NCI-H2107 treated with DMSO at 0.1 percent for 48 hours (cell line): ENCODE data around the gene ZNF394.
A peak's percentile ranks its signal among the peaks of the same experiment; 100 is the strongest.

ENCODE experiments used
- DNase-seq: peaks from one replicate; lab custom pipeline; 2025; ENCODE audit not compliant: unreplicated experiment; lab: John Stamatoyannopoulos, UW

ZNF394 gene

DNA sequence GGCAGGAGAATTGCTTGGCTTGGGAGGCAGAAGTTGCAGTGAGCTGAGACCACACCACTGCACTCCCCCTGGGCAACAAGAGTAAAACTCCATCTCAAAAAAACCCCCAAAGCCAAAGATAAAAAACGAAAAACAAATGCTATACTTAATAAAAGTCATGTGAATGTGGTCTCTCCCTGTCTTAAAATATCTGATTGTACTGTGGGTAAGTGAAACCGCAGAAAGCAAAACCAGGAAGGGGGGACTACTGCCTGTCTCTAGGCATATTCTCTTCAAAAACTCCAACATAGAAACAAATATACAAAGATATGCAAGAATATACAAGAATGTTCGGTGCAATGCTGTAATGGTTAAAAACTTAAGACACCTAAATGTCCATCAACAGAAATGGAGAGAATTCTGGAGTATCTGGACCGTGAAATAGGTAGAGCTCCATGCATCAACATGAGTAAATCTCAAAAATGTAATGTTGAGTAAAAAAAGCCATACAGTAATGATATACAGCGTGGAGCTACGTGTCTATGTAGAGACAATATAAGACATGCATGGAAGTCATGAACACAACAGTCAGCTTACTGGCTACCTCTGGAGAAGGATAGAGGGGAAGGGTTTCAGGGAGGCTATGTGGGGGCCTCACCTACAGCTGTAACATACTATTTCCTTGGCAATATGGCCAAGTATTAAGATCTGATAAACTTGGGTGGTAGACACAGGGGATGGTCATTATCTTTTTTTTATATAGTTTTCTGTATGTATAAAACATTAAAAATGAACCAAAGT, 2.1 kb downstream of the ZNF394 start:
- DNase-seq, result no peak

DNA sequence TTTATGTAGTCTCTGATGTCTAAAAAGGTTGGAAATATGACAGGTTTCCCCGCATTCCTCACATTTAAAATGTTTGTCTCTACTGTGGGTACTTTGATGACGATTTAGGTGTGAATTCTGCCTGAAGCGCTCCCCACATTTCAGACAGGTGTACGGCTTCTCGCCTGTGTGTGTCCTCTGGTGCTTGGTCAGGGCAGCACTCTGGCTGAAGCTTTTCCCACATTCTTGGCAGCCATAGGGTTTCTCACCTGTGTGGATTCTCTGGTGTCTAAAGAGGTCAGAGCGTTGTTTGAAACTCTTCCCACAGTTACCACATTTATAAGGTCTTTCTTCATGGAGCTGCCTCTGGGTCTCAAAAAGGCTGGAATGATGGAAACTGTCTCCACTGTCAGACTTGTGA, 6.3 kb downstream of the ZNF394 start:
- no peak for DNase-seq

DNA sequence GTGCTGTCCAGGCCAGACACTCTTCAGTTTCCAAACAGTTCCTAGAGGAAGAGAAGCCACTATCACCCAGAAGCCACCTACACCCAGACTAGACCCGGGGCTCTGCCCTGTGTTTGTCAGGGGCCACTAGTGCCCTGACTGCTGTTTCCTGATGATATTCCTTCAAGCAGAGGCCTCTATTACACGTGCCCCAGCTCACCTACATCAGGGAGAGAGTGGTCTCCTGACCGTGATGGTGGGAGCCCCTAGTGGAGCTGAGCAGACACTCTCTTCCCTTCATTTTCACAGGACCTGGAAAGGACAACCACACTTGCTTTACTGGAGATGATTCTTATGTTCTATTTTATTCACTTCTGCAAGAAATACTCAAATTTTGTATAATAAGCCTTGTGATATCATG, 9.2 kb downstream of the ZNF394 start:
- no peak for DNase-seq

DNA sequence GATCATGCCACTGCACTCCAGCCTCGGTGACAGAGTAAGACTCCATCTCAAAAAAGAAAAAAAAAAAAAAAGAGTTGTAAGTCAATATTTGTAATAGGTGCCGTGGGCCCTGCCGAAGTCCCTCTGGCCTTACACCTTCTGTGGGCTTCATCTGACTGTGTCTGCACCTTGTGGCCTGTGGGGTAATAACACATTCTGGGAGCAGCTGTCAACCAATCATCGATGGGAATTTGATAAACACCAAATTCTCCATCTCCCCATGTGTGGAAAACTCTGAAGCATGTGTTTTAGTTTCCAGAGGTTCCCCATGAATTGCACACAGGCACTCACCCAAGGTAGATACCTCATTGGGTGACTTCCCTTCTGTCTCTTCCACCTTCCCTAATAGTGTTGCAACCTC, 10.8 kb downstream of the ZNF394 start:
- DNase-seq, result no peak

DNA sequence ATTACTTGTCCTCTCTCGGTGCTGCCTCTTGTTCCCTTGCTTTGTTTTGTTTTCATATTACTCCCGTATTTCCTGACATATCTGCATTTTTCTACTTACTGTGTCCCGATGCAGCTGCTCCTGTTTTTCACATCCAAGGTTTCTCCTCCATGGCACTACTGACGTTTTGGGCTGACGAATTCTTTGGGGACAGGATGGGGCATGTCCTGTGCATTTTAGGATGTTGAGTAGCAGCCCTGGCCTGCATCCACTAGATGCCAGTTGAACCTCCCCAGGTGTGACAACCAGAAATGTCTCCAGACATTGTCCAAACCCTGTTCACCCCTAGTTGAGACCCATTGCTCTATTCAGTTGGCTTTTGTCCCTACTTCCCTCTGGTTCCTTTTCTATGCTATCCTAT, 15.0 kb downstream of the ZNF394 start:
- DNase-seq, result no peak

DNA sequence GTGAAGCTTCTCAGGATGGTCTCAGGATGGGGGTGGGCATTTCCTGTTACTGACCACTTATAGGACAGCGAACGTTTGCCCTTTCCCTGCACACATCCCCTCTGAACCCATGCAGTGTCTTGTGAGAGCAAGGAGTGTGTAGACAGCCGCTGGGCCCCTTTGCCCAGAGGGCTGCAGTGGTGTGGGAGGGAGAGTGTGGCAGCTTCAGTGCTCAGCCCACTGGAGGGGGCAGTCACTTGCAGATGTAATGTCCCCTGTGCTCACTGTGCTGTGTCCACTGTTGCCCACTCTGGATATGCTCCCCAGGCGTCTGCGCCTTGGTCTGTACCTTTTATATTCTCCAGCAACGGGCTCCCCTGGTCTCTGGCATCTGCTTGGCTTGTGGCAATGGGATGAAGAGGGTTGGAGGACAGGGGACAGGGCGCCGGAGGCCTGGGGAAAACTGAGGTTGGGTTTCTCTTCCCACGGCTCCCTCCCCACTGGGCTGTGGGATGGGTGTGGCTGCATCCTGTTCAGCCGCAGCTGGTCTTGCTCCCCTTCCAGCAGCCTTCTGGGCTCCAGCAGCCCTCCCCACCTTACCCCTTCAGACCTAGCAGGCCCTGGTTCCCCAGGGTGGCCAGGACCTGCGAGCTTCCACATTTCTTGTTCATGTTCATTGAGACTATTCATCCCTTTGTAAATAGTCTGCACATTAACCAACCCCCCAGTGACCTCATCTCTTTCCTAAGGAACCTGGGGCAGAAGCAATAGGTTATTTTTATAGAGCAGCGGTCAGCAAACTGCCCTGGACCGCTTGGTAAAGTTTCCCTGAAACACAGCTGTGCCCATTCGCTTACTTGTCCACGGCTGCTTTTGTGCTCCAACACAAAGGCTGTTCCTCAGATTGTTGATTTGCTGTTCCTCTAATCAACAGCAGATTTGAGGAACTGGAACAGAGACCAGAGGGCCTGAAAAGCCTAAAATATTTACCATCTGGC, 21.3 kb downstream of the ZNF394 start:
- DNase-seq, result no peak

DNA sequence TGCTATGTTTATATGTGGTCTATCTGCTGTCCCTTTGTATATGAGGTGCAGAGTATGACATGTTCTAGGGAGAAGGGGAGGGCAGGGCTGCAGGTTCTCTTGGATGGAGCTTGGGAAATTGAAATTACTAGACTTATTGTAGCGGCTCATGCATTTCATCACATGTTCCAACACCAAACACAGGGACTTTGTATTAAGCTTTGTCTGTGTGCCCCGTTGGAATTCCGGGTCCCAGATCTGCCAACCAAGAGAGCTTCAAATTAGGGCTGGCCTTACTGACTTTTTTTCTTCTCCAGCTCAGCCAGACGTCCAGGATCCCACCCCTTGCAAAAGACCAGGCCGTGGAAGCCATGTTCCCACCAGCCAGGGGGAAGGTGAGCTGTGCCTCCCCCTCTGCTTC, 24.0 kb downstream of the ZNF394 start:
- no peak for DNase-seq

DNA sequence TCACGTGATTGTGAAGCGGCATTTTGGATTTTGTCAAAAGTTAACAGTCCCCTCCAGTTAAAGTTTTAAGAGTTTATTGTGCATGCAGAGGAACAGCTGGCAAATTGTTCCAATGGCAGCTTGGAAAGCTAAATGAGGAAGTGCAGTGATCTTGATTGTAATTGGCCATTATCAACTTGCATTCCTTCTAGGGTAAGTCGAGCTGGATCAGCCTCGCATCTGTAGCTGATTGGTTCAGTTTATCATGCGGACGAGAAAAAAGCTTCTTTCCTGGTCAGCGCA, 26.8 kb downstream of the ZNF394 start:
- DNase-seq, result no peak

DNA sequence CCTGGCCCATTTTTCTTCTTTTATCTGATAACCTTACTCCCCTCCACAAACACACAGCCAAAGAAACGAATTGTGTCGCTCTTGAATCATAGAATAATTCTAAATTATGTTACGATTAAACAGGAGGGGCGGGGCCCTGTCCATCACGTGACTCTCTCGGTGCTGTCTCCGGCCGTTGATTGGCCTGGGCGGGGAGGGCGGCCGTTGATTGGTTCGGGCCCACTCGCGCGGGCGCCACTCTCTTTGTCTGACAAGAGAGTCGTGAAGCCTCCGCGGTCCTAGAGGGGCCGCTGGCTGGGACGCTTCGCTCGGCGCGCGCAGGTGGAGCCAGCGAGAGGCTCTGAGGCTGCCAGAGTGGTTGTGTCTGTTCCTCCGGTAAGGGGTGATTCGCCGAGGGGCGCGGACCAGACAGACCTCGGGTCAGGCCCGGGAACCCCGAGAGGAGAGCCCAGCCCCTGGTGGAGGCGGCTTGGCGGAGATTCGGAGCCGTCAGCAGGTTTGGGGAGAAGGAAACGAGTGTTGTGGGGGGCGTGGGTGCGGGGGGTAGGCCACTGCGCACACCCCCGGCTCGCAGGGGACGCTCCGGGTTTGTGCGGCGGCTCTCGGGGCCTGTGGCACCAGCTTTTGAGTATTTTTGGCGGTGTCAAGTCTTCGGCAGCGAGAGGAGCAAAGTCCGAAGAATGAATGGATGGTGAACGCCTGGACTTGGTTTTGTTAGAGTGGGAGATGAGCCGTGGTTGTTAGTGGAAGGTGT, 27.3 kb downstream of the ZNF394 start, which contains the start of gene ZNF789:
Gene ZNF789, plus strand, starts transcription at position 330 of the 754 bp plus-strand sequence. CDS start 3,567 bp downstream, outside the sequence.
- DNase-seq, result peak; percentile 95

DNA sequence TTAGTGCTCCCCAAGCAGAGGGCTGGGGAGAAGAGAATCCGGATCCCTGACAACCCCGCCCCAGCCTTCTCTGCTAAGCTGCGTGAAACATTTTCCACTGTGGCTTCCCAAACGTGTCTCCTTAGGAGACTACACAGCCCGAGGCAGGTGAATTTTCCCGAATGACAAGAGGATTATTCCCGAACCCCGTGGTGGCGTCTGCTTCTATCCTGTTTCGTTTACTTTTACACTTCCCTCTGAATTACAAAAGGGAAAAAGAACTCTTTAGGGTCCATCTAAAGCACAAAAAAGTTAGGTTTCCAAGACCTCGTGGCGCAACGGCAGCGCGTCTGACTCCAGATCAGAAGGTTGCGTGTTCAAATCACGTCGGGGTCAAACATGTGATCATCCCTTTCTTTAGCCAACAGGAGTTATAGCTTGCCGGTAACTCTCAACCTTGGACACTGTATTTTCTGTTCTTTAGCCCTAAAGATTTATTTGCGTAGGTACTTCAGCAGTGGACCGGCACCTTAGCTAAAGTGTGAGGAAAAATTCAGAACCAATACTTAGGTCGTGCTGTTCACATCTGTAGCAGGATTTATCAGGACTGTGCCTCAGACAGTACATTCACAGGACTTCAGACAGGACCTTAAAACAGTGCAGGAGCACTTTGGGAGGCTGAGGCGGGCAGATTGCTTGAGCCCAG, 30.6 kb downstream of the ZNF394 start:
- no peak for DNase-seq

DNA sequence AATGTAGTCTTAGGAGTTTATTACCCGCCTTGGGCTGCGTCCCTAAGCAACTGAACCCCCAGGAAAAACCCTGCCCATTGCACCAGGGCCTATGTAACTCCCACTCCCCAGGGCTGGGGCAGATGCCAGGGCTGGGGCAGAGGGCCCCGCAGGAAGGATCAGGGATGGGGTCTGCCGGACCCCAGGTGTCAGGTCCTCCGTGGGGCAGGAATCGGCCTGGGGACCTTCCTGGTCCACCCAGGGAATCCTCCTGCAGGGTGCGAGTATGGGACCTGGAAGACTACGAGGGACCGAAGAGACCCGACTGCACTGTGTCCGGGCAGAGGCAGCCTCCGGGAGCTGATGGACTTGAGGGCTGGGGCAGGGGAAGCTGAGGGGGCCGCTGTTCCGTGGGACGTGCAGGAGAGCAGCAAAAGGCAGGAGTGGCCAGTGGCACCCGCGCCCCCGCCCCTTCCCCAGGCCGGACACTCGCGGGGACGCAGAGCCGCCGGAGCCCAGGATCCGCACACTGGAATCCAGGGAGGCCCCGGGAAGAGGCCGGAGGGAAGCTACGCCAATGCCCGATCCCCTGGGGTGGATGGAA, 31.7 kb downstream of the ZNF394 start:
- no peak for DNase-seq

DNA sequence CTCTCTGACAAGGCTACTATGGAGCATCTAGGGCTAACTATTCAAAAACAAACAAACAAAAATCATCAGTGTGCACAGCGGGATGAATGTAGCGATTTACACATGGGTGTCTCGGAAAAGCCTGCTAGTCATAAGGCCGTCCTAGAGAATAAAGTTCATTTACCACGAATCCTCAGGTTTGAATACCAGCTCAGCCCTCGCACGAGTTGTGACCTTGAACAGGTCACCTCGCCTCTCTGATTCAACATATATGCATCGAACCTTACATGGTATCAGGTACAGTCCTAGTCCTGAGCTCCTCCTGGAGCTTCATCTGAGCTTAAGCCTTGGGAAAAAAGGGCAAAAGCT, 34.7 kb downstream of the ZNF394 start:
- no peak for DNase-seq

DNA sequence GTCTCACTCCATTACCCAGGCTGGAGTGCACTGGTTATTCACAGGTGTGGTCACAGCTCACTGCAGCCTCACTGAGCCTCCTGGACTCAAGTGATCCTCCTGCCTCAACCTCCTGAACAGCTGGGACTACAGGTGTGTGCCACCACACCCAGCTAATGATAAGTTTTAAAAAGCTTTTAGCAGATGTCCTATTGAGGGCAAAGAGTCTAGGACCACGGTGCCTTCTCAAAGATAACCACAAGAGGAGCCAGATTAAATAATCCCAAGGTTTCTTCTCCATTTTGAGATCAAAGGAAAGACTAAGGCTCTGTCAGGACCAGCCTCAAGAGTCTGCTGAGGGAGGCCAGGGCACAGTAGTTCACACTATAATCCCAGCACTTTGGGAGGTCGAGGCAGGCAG, 38.9 kb downstream of the ZNF394 start:
- DNase-seq, result no peak

DNA sequence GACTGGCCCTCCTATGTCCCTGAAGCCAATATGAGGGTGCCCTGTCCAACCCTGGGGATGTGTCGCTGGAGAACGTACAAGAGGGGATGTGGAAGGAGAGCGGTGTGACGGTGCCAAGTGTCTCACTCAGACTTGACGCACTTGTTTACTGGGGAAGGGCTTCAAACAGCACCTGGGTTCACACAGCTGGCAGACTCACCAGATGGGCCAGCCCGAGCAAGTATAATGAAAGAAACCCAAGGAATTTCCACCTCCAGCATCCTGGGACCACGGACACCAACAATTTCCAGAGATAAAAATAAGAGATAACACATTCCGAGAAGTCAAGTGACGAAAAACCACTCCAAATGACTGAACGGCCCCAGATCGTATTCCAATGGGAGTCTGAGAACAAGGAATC, 39.4 kb downstream of the ZNF394 start:
- no peak for DNase-seq

DNA sequence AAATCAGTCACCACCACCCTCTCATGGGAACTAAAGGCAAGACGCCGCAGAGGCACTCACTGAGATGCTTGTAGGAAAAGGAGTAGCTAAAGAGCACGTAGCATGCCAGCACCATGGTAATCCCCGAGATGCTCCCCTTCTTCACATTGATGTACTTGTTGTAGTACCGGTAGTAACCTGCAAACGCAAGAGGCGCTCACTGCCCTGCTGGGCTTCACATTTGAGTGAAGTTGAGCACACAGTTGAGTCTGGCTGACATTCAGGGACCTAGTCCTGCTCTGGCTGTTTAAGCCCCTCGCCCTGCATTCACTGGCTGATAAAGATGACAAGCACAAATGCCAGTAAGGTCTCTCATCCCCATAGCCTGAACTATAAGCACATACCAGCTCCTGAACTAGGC, 41.0 kb downstream of the ZNF394 start:
- DNase-seq, result no peak

DNA sequence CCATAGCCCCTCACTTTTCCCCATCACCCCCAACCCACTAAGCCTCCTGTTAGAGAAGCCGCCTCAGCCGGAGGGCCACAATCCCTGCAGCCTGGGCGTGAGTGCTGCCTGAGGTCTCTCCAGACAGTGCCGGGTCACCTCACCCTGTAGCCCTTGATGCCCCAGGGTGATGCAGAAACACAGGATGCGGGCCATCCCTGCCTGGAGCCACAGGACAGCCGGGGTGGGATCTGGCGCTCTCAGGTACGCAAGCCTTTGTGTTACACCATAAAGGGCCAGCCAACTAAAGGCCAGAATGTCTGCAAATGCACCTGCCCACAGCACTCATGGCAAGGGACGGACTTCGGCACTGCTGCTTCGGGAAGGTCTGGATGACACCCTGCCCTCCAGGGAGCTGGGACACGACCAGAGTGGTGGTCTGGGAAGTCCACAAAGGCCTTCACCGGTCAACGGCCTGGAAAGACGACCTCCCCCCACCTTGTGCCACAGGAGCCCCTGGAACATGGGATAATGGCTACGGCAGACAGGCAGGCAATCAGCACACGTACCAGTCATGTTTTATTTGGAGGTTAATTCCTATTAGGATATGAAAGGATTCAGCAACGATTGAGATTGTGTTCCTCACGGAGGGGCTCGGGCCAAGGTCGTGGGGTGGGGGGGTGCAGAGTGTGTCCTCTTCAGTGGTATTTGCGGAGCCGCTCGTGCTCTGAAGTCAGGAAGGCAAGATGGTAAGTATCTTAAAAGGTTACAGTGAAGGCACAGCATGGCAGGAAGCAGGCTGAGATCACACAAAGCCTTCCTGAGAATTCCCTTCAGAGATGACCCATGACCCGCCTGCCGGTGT, 42.2 kb downstream of the ZNF394 start:
- no peak for DNase-seq

DNA sequence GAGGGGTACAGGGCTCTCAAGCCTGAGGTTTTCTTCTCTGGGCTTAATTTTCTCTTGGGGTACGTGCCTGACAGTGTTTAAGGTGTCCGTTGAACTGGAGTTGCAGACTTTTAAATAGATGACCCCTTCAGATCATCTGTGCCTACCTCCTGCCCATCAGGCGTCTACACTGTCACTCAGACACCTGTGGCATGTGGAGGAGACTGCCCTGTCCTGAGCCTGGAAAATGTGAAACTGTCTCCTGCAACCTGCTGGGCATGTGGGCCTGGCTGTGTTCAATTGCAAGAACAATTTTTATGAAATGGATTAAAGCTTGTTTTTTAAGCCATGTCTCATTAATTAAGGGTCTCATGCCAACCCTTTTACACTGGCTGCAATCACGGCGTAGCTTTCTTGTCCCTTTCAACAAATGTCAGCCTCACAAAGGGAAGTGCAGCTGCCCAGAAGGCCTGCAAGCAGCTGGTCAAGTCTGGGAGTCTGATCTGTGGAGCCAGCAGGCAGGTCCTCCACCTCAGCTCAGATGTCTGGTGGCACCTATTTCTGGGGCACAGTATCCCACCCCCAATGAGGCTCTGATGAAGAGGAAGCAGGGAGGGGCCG, 42.9 kb downstream of the ZNF394 start:
- no peak for DNase-seq

DNA sequence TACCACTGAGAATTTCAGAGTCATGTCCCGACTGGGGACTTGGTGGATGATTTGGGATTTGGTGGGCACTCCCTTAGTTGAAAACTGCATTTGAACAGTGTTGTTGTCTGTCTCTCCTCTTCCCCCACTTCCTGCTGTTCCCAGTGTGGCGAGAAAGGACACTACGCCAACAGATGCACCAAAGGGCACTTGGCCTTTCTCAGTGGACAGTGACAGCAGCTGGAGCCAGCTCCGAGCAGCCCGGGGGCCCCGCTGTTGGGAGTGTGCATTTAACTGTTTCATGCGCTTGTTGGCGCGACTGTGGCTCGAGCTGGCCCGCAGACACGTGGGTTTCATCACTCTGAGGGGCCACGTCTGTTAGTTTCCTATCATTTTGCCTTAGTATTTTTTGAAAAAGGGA, 43.8 kb downstream of the ZNF394 start:
- DNase-seq, result no peak

DNA sequence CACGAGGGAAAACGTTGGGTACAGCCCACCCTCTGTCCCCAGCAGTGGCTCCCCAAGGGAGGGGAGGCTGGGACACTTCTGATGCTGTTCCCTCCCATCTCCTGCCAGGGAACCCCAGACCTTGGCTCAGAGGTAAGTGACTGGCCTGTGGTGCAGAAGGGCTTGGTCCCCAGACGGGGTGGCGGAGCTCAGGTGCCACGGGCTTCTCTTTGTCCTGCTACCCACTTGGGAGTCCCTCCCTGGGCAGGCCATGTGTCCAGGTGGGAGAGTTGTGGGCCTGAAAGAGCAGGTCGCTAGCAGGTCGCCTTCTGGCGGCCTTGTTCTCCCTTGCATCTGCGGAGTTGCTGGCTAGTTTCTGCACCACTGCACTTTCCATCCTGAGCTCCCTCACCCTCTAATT, 44.2 kb downstream of the ZNF394 start:
- no peak for DNase-seq
